ENCODE data around the gene ROPN1B.
"Not testable (repeated sequence)": the region's sequence is repeated elsewhere in the genome, so short reads cannot be mapped to it uniquely, and the experiment has no call there.

The ROPN1B gene

DNA sequence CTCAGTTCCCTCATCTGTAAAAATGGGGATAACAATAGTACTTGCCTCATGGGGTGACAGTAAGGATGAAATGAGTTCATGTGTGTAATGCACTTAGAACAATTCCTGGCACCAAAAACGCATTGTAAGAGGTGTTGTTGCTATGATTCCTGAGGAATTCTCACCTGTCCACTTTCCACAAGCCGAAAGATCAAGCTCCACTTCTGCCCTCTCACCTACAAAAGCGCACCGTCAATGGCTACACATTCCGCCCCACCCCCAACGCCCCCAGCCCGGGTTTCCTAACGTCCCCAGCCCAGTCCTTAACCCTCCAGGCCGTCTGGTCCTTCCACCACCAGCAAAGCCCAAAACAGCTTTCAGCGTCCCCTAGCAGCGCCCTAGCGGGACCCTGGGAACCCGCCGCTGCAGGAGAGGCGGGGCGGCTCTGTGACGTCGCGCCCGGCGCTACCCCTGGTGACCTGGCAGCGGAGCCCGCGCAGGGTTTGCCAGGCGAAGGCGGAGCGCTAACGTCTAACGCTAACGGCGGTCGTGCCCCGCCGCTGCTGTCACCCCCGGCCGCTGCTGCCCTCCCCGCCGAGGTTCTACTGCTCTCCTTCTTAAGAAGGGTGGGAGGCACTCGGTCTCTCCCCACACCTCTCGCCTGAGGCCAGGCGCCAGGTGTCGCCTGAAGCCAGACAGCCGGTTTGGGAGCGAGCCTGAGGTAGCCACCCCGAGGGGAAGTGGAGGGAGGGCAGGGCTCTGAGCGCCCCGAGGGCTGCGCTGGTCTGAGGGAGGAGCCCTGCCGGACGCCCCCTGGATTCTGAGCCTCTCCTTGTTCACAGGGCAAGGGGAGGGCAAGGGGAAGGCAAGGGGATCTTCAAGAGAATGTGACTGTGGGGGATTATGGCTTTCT is at the start of gene ROPN1B:
TSS of gene ROPN1B (plus strand) at position 478 of the 892 bp plus-strand sequence. CDS start 2,877 bp downstream, outside the sequence.
- not testable (repeated sequence) for DNase-seq

DNA sequence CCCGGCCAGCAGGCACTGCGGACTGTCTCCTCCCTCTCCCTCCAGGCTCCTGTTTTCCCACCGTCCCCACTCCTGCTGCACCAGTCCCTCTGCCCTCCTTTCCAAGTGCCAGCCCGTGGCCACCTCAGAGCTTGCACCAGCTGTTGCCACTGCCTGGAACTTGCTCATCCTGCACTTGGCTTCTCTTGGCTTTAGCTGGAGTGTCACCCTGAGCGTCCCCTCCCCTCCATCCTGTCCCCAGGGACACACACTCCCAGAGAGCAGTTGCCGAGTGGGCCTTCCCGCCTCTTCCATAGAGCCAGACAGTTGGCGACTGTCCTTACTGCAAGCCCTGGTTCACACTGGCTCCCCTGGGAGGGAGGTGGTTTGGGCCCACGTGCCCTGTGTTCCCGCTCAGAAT is 48.8 kb upstream of the ROPN1B start:
- DNase-seq: not testable (repeated sequence)

DNA sequence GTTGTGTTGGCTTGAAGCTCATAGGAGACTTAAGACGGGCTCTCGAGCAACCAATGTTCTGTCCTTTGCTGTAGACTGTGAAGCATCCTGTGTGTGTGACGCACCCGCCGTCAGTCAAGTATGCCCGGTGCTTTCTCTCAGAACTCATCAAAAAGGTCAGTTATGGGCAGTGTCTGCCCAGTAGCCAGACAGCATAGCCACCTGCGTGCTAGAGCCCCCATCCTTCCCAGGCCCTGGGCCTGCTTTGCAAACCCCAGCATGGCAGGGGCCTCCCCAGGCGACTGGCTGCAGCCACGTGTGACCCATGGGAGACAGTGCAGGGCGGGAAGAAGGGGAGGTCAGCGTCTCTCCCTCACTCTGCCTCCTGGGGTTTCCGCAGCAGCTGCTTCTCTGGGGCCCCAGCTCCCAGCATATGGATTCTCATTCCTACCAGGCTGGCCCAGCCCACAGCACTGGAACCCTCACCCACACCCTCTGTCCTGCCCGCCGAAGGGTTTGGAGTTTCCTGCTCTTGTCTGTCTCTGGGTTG is 48.2 kb upstream of the ROPN1B start:
- not testable (repeated sequence) for DNase-seq

DNA sequence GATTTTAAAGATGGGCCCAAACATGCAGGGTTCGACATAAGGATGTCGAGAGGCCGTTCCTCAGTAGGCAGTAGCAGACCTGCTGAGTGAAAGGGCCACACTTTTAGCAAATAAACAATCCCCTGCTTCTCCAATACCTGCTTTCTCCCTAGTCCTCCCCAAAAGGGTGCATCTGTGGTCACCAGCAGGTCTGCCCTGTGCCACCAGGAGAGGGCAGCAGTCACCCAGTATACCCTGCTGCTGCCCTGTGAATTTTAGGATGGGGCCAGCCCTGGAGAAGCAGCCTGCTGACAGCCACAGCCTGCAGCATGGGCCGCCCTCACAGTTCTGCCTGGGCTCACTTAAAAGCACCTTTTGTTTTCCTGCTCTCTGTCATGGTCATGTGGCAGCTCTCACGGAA is 47.3 kb upstream of the ROPN1B start:
- peak; percentile 63 for DNase-seq

DNA sequence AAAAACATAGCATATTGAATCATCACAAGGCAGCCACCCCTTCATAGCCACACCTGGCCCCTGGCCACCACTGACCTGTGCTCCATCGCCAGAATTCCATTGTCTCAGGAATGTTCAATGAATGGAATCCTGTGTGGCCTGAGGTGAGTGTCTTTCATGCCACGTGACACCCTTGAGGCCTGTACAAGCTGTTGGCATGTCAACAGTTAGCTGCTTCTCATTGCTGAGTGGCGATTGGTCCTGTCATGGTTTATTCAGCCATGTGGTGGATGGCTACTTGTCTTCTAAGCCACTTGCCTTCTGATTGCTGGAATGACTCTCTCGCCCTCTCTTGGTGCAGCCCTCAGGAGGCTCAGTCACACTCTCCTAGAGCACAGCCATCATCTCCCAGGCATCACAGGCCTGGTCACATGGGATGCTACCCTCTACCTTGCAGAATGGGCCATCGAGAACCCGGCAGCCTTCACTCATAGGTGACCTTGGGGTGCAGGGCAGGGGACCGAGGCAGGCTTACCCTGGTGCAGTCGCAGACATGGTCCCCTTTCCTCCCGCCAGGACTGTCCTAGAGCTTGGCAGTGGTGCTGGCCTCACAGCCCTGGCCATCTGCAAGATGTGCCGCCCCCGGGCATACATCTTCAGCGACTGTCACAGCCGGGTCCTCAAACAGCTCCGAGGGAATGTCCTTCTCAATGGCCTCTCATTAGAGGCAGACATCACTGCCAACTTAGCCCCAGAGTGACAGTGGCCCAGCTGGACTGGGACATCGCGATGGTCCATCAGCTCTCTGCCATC is 45.5 kb upstream of the ROPN1B start:
- not testable (repeated sequence) for DNase-seq

DNA sequence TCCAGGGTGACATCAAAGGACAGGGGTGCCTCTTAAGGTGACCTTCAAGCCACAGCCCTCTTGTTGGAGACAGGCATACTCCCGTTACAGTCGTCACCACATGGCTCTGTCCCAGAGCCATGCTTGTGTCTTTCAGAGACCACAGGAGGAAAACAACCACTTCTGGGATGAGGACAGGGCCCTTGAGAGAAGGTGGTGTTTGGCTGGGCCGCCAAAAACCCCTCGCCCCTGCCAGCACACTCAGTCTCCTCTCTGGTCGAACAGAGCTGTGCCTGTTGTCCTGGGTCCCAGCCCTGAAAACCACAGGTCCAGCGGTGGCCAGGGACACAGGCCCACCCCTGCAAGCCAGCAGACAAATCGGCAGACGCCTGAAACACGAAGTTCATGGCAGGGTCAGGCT is 44.7 kb upstream of the ROPN1B start:
- not testable (repeated sequence) for DNase-seq

DNA sequence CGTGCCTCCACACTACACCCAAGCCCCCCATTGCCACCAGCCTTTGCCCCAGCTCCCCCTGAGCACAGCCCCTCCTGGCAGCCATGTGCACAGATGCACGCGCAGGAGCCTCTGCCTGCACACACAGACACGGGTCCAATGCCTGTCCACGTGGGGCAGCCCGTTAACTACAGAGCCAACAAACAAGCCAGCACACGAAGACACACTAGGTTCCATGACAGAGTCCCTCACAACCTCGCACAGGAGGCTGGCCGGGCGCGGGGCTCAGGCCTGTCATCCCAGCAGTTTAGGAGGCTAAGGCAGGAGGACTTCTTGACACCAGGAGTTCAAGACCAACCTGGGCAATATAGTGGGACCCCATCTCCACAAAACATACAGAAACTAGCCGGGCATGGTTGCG is 43.3 kb upstream of the ROPN1B start:
- not testable (repeated sequence) for DNase-seq

DNA sequence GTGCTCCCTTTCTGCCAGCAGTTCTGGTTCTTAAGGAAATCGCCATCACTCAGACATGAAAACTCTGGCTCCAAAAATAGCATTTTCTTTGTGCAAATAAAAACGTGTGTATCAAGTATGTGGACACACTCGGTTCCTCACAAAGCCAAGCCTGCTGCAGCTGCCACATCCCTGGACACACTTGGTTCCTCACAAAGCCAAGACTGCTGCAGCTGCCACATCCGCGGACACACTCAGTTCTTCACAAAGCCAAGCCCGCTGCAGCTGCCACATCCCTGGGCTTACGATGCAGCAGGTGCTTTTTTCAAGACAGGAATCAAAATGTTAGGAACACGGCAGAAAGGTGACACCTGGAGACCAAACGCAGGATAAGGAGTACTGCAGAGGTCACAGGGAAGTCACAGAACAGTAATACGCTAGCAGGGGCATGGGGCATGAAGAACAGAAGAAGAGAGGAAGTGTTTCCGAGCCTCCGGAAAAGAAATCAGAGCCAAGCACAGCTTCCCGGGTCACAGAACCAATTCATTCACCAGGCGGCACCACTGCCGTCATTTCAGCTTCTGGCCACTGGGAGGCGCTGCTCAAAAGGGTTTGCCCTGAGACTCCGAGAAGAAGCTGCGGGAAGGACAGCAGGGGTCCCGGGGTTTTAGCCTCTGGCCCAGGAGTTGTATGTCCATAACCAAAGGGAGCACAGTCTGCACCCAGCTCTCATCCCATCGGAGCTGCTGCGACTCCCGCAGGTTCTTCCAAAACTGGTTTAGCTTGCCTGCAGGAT is 40.0 kb upstream of the ROPN1B start:
- DNase-seq: peak; percentile 77

DNA sequence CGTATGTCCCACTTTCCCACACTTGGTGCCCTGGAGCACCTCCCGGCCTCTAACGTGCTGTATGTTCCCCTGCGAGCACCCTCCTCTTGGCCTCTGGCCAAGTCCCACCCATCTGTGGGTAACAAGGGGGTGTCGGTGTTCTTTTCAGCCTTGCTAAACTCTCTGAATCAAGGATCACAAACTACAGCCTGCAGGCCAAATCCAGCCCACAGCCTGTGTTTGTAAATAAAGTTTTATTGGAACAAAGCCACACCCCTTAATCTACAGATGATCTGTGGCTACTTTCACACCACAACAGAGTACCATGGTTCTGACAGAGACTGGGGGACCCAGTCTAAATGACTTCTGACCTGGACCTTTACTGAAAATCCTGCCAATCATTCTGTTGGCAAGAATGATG is 39.2 kb upstream of the ROPN1B start:
- DNase-seq: not testable (repeated sequence)

DNA sequence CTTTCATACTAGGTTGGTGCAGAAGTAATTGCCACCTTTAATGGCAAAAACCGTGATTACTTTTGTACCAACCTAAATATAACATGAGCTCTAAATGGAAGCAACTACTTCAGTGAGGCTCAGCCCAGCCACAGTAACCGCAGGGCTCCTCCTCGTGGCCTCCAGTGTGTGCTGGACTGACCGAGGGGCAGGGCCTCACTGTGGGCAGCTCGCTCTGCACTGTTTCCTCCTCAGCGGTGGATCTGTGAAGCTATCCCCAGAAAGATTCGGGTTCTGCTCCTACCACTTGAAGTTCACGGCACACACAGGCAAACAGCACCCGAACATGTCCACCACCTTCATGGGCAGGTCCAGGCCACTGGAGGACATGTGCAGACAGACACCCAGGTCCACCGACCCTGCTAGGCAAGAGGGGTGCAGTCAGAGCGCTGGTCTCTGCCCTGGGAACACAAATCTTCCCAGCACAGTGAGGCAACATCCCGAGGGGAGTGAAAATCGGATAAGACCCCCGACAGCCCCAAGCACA is 37.6 kb upstream of the ROPN1B start:
- not testable (repeated sequence) for DNase-seq

DNA sequence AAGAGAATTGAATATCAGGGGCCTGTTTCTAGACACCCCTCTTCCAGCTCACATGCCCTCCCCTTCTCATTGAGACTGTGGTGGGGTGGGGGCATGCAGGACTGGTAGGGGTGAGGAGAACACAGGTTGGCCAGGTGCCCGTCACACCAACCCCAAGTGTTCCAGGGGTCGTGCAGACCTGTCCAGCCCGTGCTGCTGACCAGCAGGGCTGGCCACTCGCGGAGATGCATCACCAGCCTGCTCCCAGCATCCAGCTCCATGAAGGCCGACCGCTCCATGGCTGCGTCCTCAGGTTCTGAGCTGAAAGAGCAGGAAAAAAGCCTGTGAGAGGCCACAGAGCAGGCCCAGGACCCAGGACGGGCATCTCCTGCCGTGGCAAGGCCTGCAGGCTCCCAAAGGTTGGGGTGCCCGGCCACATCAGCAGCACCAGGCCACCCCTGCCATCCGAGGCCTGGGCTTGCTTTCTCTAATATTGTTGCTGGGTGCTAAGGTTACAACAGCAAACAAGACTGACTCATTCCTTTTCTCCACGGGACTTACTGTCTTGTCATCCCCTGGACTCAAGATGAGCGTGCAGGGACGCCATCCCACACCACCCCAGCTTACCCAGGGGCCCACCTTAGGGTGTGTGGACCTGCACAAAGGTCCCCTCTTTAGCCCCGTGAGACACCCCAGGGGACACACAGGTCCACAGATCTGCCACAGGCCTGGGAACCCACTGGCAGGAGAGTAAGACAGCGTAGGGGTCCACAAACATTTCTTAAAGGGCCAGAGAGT is 35.4 kb upstream of the ROPN1B start:
- DNase-seq: not testable (repeated sequence)

DNA sequence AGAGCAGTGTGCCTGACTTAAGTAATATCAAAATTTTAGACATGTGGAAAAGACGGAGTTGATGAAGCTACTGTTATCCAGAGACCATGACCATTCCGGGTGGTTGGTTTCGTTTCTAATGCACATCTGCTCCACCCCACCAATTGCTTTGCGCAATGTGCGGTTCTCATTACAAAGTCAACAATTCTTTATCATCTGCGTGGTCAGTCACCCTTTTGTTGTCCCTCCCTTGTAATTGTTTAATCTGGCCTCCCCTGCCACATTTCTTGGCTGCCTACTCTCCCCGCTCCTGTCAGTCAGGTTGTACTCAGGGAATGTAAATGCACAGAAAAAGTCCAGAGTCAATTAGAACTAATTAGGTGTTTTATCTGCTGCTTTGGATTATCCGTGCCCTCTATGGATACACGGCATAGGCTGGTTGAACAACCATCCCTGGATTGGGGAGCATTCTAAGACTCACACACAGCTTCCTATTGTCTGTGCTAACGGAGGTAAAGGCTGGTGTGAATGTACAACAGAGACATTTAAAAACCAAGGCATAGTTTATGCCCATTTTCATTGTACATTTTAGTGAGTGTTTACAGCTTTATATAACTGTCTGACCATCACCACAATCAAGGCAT is 33.6 kb upstream of the ROPN1B start:
- not testable (repeated sequence) for DNase-seq

DNA sequence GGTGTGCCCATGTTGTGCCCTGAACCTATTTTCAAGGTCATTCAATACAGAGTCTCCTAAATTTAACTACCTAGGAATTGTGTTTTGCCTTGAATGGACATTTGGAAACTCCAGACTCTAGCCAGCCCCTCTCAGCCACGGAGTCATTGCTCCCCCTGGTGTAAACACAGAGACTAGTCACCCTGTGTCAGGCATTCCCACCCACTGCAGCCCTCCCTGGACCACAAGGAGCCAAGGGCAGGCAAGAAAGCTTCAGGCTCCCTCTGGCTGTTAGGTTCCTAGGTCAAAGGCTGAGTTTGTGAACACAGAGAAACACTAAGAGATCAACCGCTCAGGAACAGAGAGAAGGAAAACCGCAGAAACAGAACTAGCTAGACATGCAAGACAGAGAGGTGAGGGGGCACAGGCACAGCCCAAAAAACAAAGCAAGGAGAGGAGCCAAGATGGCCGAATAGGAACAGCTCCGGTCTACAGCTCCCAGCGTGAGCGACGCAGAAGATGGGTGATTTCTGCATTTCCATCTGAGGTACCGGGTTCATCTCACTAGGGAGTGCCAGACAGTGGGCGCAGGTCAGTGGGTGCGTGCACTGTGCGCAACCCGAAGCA is 32.7 kb upstream of the ROPN1B start:
- not testable (repeated sequence) for DNase-seq

DNA sequence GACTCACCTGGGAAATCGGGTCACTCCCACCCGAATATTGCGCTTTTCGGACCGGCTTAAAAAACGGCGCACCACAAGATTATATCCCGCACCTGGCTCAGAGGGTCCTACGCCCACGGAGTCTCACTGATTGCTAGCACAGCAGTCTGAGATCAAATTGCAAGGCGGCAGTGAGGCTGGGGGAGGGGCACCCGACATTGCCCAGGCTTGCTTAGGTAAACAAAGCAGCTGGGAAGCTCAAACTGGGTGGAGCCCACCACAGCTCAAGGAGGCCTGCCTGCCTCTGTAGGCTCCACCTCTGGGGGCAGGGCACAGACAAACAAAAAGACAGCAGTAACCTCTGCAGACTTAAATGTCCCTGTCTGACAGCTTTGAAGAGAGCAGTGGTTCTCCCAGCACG is 32.1 kb upstream of the ROPN1B start:
- not testable (repeated sequence) for DNase-seq

DNA sequence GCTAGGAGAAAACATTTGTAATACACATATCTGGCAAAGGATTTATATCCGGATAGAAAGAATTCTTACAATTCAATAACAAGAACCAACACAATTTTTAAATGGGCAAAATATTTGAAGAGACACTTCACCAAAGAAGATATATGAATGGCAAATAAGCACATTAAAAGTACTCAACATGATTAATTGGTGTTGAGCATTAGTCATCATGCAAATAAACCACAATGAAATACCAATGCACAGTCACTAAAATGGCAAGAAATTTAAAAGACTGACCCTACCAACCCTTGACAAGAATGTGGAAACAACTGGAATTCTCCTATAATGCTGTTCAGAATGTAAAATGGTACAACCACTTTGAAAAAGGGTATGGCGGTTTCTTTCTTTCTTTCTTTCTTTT is 21.2 kb upstream of the ROPN1B start:
- not testable (repeated sequence) for DNase-seq

DNA sequence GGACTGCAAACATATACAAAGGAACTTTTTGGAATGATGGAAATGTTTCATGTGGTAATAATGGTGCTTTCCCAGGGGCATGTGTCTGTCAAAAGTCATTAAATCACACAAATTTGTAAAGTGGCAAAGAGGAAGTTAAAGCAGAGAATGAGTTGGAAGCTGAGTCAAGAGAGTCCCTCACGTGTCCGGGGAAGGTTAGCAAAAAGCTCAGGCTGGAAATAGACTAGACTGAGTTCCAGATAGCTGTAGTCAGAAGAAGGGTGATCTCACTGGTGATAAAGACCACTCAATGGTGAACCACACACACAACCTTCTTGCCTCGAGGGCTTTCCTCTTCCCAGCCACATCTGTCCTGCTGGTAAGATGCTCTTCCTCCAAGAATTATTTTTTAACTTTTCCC is 20.1 kb upstream of the ROPN1B start:
- not testable (repeated sequence) for DNase-seq

DNA sequence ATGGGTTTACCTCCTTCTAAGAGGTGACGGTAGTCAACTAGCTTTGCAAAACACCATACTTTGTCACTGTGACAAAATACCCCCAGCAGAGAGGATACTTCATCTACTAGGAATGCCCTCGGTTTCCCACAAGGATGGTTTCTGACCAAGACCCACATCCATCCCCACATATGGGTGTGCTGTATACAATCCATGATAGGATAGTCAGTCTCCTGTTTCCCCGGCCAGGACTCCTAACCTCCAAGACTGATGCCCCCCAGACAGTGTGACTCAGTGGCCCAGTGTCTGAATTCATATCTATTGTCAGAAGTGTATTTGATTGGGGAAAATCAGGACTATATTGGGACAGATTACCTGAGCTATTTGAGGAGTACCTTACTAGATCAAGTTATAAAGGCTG is 17.8 kb upstream of the ROPN1B start:
- DNase-seq: not testable (repeated sequence)

DNA sequence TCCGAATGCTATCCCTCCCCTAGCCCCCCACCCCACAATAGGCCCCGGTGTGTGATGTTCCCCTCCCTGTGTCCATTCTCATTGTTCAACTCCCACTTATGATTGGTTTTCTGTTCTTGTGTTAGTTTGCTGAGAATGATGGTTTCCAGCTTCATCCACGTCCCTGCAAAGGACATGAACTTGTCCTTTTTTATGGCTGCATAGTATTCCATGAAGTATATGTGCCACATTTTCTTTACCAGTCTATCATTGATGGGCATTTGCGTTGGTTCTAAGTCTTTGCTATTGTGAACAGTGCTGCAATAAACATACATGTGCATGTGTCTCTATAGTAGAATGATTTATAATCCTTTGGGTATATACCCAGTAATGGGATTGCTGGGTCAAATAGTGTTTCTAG is 12.0 kb upstream of the ROPN1B start:
- not testable (repeated sequence) for DNase-seq

DNA sequence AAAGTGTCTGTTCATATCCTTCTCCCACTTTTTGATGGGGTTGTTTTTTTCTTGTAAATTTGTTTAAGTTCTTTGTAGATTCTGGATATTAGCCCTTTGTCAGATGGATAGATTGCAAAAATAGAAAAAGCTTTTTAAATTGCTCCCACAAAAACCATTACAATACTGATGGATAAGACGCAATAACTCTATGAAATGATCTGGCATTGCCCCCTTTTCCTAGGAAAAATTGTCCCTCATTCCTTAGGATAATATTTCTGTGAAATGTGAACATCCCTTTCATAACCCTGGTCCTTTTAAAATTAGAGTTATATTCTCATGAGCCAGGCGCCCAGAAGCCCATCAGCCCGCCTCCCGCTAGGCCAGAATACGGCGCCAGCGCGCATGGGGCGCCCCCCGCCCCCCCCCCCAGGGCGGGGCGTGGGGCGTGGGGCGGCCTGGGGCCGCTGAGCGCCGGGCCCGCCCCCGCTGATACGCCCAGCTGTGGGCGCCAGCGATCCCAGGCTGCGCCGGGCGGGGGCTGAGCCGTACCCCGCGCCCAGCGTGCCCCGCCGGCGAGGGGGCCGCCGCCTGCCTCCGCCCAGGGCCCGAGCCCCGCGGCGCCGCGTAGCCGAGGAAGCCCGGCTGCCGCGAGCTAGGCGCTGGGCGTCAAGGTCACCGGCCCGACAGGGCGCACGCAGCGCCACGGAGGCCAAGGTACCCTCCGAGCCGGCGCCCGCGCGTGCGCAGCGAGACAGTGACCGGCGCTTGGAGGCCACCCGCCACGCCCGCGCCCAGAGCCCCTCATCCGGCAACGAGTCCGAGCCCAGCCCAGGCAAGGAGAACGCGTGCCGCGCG is 11.1 kb upstream of the ROPN1B start:
- no peak for DNase-seq

Data from stimulated activated CD4-positive, alpha-beta T cell treated with anti-CD3 and anti-CD28 coated beads, Interleukin-15, amount 100 ng/mL, for 24 hours (primary cell).